Cardiac muscle cell (in vitro differentiated cells and primary cell): ENCODE measurements around the gene ABCD1. TPM values are rescaled to one million over a fixed set of nuclear protein-coding genes. Genes with fewer than 3 reads are reported as not detected.

Experiments used
- DNase-seq, 2 donors: peaks; one replicate each; pipeline versions ENCODE4 v3.0.0 to v3.0.0-alpha.2; 2010 to 2017; ENCODE audit warnings: low read depth in 1 of 2, low spot score in 1 of 2
- H3K27ac ChIP-seq: fragments of 200-600 bp; sonication (generic); 2 replicates; pipeline ENCODE4 v1.5.1; 2016
- H3K27me3 ChIP-seq: fragments of 200-600 bp; sonication (generic); 2 replicates; pipeline ENCODE4 v1.6.0; 2016; ENCODE audit warnings: control low read depth
- H3K36me3 ChIP-seq: fragments of 200-600 bp; sonication (generic); 2 replicates; pipeline ENCODE4 v1.5.1; 2016; ENCODE audit warnings: control low read depth
- H3K4me1 ChIP-seq: fragments of 200-600 bp; sonication (generic); 2 replicates; pipeline ENCODE4 v1.8.1; 2017; ENCODE audit warnings: low read depth, mild to moderate bottlenecking, mixed run types
- H3K4me3 ChIP-seq: fragments of 200-600 bp; sonication (generic); 2 replicates; pipeline ENCODE4 v1.5.1; 2016; ENCODE audit warnings: mild to moderate bottlenecking
- H3K9me3 ChIP-seq: fragments of 200-600 bp; sonication (generic); 2 replicates; pipeline ENCODE4 v1.5.1; 2017; ENCODE audit warnings: low read depth, mild to moderate bottlenecking, control low read depth
- CTCF ChIP-seq: IDR thresholded peaks from 2 replicates; pipeline ENCODE4 v1.5.1; 2012; ENCODE audit warnings: low read depth, mild to moderate bottlenecking, low read length
- polyA plus RNA-seq: library from polyadenylated mRNA; unstranded; fragments of >200 nt; fragmentation: Nextera tagmentation; extraction: Ambion mirVana; gene quantifications from 2 replicates; pipeline ENCODE4 v1.2.1, GENCODE V29; 2016
- total RNA-seq: library from RNA; depleted of rRNA; stranded (reverse); fragments of >200 nt; gene quantifications from 2 replicates; pipeline ENCODE4 v1.2.3, GENCODE V29; 2016

The ABCD1 gene
- total and polyA plus RNA-seq, 2 experiments from 2014 or later, result 14.6 to 28.7 TPM

GRCh38 chrX:153777261-153778090, 52.8 kb downstream of the ABCD1 start:
- no peak overlapping the region for H3K27ac ChIP-seq
- no peaks in the 10 kb centered on the region for H3K9me3 ChIP-seq
- H3K4me3 ChIP-seq, result no peak overlapping the region
- DNase-seq, result no peak
- TF ChIP-seq CTCF, result no peak
- H3K4me1 ChIP-seq, result no peaks in the 10 kb centered on the region
- H3K36me3 ChIP-seq, result no peaks in the 10 kb centered on the region
- no peaks in the 10 kb centered on the region for H3K27me3 ChIP-seq

- H3K4me1 ChIP-seq, result no peaks in the 10 kb centered on the region
- H3K9me3 ChIP-seq, result no peaks in the 10 kb centered on the region
- H3K36me3 ChIP-seq, result no peaks in the 10 kb centered on the region
- no peak overlapping the region for H3K27ac ChIP-seq
- TF ChIP-seq CTCF, result no peak
- DNase-seq, result no peak
- no peak overlapping the region for H3K4me3 ChIP-seq
- H3K27me3 ChIP-seq, result no peaks in the 10 kb centered on the region
Measured at GRCh38 chrX:153778181-153778580, 53.5 kb downstream of the ABCD1 start.

GRCh38 chrX:153778684-153779101, 54.0 kb downstream of the ABCD1 start:
- no peak for TF ChIP-seq CTCF
- no peaks in the 10 kb centered on the region for H3K9me3 ChIP-seq

GRCh38 chrX:153779891-153780677, 55.4 kb downstream of the ABCD1 start:
- no peaks in the 10 kb centered on the region for H3K9me3 ChIP-seq
- H3K4me3 ChIP-seq, result no peak overlapping the region
- no peaks in the 10 kb centered on the region for H3K27me3 ChIP-seq
- TF ChIP-seq CTCF, result no peak
- no peak overlapping the region for H3K27ac ChIP-seq
- H3K36me3 ChIP-seq, result no peaks in the 10 kb centered on the region
- H3K4me1 ChIP-seq, result no peaks in the 10 kb centered on the region
- no peak for DNase-seq

More at GRCh38 chrX:153778684-153779101, 54.0 kb downstream of the ABCD1 start:
- Histone ChIP-seq H3K36me3 (no peaks in the 10 kb centered on the region), H3K27me3 (no peaks in the 10 kb centered on the region), H3K27ac (no peak overlapping the region), H3K4me1 (no peaks in the 10 kb centered on the region), H3K4me3 (no peak overlapping the region)
- no peak for DNase-seq

- Histone ChIP-seq H3K4me3 (no peak within 1 kb of the TSS), H3K4me1 (no peaks in the 10 kb centered on the region), H3K36me3 (no peaks in the 10 kb centered on the region), H3K27me3 (no peaks in the 10 kb centered on the region), H3K9me3 (no peaks in the 10 kb centered on the region), H3K27ac (no peak within 1 kb of the TSS)
- peak in 1 of 2 donors; percentile 11 for DNase-seq
- TF ChIP-seq CTCF, result no peak
Measured at GRCh38 chrX:153780678-153781427, 56.2 kb downstream of the ABCD1 start, which contains the start of gene SRPK3. Gene SRPK3, plus strand, starts transcription at chrX:153781041. Its CDS starts 46 bp downstream, at chrX:153781087.
